Measurements from ENCODE around the gene TRIM66.

TRIM66 gene

GRCh38 chr11:8706673-8707432, 24.4 kb upstream of the TRIM66 start:
- no peak for TF ChIP-seq CTCF (IDR thresholded peaks at IDR 0.05; ENCODE audit: low read depth, low read length)
- no peak for DNase-seq (ENCODE audit: extremely low read depth, low read depth)

DNA sequence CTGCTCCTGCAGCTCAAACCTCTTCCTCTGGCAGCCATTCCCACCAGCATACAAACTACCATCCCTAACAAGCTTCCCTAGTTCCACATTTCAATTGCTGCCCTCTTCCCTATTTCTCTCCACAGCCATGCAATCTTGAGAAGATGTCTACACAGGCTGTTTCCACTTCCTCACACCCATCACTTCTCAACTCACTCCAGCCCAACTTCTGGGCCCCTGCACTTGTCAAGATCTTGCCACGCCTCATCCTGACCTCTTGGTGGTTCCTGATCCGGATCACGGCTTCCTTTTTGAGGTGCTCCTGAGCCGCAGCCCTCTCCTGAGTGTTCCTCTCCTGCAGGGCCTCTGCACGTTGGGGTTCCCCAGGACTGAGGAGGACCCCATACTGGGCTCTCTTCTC, 22.7 kb upstream of the TRIM66 start:
- no peak for DNase-seq (ENCODE audit: extremely low read depth, low read depth)
- TF ChIP-seq CTCF (IDR thresholded peaks at IDR 0.05; ENCODE audit: low read depth, low read length): no peak

GRCh38 chr11:8704136-8704535, 21.7 kb upstream of the TRIM66 start:
- DNase-seq (ENCODE audit: extremely low read depth, low read depth): no peak
- TF ChIP-seq CTCF (IDR thresholded peaks at IDR 0.05; ENCODE audit: low read depth, low read length): no peak

DNA sequence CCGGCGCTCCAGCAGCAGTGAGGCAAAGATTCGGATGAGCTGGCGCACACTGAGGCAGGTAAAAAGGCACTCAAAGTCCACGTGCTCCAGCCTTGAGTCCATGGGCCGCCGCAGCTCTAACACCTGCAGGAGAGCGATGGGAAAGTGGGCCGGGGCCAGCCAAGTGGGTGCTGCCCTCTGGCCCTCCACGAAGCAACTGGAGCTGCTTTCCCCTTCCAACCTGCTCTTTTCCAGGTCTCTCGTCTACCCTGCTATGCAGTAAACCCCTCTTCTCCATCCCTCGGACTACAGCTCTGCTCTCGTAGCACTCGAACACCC, 20.1 kb upstream of the TRIM66 start:
- TF ChIP-seq CTCF (IDR thresholded peaks at IDR 0.05; ENCODE audit: low read depth, low read length): no peak
- DNase-seq (ENCODE audit: extremely low read depth, low read depth): no peak

DNA sequence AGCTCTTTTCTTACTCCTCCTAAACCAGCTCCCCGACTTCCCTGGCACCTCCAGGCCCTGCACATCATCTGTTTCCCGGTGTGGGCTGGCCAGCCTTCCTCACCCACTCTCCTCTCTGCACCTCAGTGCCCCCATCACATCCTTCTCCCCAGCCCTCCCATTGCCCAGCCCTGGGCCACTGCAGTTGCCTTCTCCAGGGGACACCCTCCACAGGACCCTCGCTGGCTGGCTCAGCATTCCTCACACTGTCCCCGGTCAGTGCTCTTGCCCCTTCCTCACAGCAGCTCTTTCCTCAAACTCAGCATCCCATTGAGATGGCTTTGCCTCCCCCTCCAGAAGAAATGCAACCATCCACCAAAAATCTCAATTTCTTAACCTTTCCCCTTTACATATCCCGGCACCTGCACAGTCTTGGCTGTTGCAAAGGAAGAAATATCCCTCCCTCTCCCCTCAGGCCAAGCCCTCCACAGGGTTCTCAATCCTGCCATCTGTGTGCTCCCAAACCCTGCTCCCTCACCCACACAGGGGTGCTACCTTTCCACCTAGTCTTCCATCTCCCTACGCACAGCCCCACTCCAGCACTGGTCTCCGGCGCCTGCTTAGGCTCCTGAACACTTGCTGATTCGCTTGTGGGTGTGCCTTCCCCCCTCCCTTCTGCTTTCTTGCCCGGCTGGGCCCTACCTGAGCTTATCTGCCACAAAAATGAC, 19.6 kb upstream of the TRIM66 start:
- DNase-seq (ENCODE audit: extremely low read depth, low read depth): no peak
- TF ChIP-seq CTCF (IDR thresholded peaks at IDR 0.05; ENCODE audit: low read depth, low read length): no peak

GRCh38 chr11:8699903-8700302, 17.4 kb upstream of the TRIM66 start:
- DNase-seq (ENCODE audit: extremely low read depth, low read depth): no peak

More at GRCh38 chr11:8699903-8700302, 17.4 kb upstream of the TRIM66 start:
- TF ChIP-seq CTCF (IDR thresholded peaks at IDR 0.05; ENCODE audit: low read depth, low read length): no peak

All from AG09319 (cell line).